ENCODE results near the gene MNT. TPM values are rescaled to one million over a fixed set of nuclear protein-coding genes. Genes with fewer than 3 reads are reported as not detected.
A peak's percentile ranks its signal among the peaks of the same experiment; 100 is the strongest.

Gene MNT
- polyA plus RNA-seq, 1 experiment: 3.1 TPM

- no peak for TF ChIP-seq CTCF (IDR thresholded peaks at IDR 0.05; ENCODE audit: insufficient read depth, low read depth, low read length)
- ChIA-PET POLR2A (no interaction called here), CTCF (interaction anchor here (1.3 to 1.6 kb wide), 2 partner anchors 14 to 43 kb away, joined by 4 to 8 read pairs; no protein-coding TSS in a partner anchor)
- no peaks in the 10 kb centered on the region for H3K27me3 ChIP-seq (ENCODE audit: control insufficient read depth, insufficient read depth, low read length)
- peak overlapping the region; percentile 40 for H3K4me3 ChIP-seq (ENCODE audit: low read depth, low read length)
- peaks cover 1% of the 10 kb centered on the region; the same call in 1 of the 2 replicates for H3K36me3 ChIP-seq (ENCODE audit: control insufficient read depth, insufficient read depth, low read length)
- no peak for DNase-seq (ENCODE audit: low read depth)
These were observed 4.7 kb downstream of the MNT start for GRCh38 chr17:2396192-2396567.

GRCh38 chr17:2395258-2396181 lies 5.3 kb downstream of the MNT start:
- ChIA-PET POLR2A (no interaction called here), CTCF (interaction anchor here (1.3 to 1.6 kb wide), 2 partner anchors 13 to 43 kb away, joined by 4 to 8 read pairs; no protein-coding TSS in a partner anchor)
- no peak for DNase-seq (ENCODE audit: low read depth)
- Histone ChIP-seq H3K27me3 (ENCODE audit: control insufficient read depth, insufficient read depth, low read length) (no peaks in the 10 kb centered on the region), H3K4me3 (ENCODE audit: low read depth, low read length) (no peak overlapping the region), H3K36me3 (ENCODE audit: control insufficient read depth, insufficient read depth, low read length) (peaks cover 1% of the 10 kb centered on the region; the same call in 1 of the 2 replicates)
- TF ChIP-seq CTCF (IDR thresholded peaks at IDR 0.05; ENCODE audit: insufficient read depth, low read depth, low read length): peak; percentile 17; the same call in 1 of the 2 replicates

GRCh38 chr17:2394775-2395201 lies 6.1 kb downstream of the MNT start:
- ChIA-PET CTCF (no interaction called here), POLR2A (no interaction called here)
- no peak for DNase-seq (ENCODE audit: low read depth)
- Histone ChIP-seq H3K27me3 (ENCODE audit: control insufficient read depth, insufficient read depth, low read length) (no peaks in the 10 kb centered on the region), H3K4me3 (ENCODE audit: low read depth, low read length) (no peak overlapping the region), H3K36me3 (ENCODE audit: control insufficient read depth, insufficient read depth, low read length) (peaks cover 3% of the 10 kb centered on the region; the same call in 1 of the 2 replicates)
- no peak for TF ChIP-seq CTCF (IDR thresholded peaks at IDR 0.05; ENCODE audit: insufficient read depth, low read depth, low read length)

- H3K36me3 ChIP-seq (ENCODE audit: control insufficient read depth, insufficient read depth, low read length): peaks cover 6% of the 10 kb centered on the region; the same call in 1 of the 2 replicates
- DNase-seq (ENCODE audit: low read depth): no peak
- H3K27me3 ChIP-seq (ENCODE audit: control insufficient read depth, insufficient read depth, low read length): no peaks in the 10 kb centered on the region
- no peak for TF ChIP-seq CTCF (IDR thresholded peaks at IDR 0.05; ENCODE audit: insufficient read depth, low read depth, low read length)
- ChIA-PET POLR2A (interaction anchor here (0.6 kb wide), 1 partner anchor 696 kb away, joined by 3 read pairs; no protein-coding TSS in a partner anchor), CTCF (interaction anchor here (1.2 to 3.8 kb wide), 3 partner anchors 11 to 28 kb away, joined by 3 to 50 read pairs (median 11); no protein-coding TSS in a partner anchor)
- H3K4me3 ChIP-seq (ENCODE audit: low read depth, low read length): peak overlapping the region; percentile 32
These were observed 6.7 kb downstream of the MNT start for GRCh38 chr17:2393954-2394749.

Measured in BJ (cell line).